Upper lobe of left lung (tissue), 4 donors: Measurements from ENCODE around the gene OR8G5.
"Not testable (repeated sequence)": the region's sequence is repeated elsewhere in the genome, so short reads cannot be mapped to it uniquely, and the experiment has no call there.

ENCODE experiments used
- POLR2A ChIP-seq, 4 donors: fragments of 450-650 bp; IDR thresholded peaks; one replicate each; pipeline ENCODE4 v1.5.1; 2016 to 2017; ENCODE audit warnings: antibody characterized with exemption in 4 of 4, mild to moderate bottlenecking in 2 of 4
- TF ChIP-seq, protein P1 (sequence below), 6 experiments: fragments of 450-650 bp in 4 of 6; fragments of 200-600 bp in 2 of 6; sonication (generic) in 2 of 6; IDR thresholded peaks; one replicate each; pipeline ENCODE4 v1.5.1; 2016 to 2019; ENCODE audit warnings: antibody characterized with exemption in 6 of 6

DNA sequence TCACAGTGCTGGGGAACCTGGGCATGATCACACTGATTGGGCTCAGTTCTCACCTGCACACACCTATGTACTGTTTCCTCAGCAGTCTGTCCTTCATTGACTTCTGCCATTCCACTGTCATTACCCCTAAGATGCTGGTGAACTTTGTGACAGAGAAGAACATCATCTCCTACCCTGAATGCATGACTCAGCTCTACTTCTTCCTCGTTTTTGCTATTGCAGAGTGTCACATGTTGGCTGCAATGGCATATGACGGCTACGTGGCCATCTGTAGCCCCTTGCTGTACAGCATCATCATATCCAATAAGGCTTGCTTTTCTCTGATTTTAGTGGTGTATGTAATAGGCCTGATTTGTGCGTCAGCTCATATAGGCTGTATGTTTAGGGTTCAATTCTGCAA, 8.9 kb downstream of the OR8G5 start:
- not testable (repeated sequence) for TF ChIP-seq POLR2A (IDR thresholded peaks at IDR 0.05)
- TF ChIP-seq, protein P1, sequence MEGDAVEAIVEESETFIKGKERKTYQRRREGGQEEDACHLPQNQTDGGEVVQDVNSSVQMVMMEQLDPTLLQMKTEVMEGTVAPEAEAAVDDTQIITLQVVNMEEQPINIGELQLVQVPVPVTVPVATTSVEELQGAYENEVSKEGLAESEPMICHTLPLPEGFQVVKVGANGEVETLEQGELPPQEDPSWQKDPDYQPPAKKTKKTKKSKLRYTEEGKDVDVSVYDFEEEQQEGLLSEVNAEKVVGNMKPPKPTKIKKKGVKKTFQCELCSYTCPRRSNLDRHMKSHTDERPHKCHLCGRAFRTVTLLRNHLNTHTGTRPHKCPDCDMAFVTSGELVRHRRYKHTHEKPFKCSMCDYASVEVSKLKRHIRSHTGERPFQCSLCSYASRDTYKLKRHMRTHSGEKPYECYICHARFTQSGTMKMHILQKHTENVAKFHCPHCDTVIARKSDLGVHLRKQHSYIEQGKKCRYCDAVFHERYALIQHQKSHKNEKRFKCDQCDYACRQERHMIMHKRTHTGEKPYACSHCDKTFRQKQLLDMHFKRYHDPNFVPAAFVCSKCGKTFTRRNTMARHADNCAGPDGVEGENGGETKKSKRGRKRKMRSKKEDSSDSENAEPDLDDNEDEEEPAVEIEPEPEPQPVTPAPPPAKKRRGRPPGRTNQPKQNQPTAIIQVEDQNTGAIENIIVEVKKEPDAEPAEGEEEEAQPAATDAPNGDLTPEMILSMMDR (IDR thresholded peaks at IDR 0.05) = not testable (repeated sequence)
